K562 (cell line): ENCODE data around the gene PDE8B. TPM values are rescaled to one million over a fixed set of nuclear protein-coding genes. Genes with fewer than 3 reads are reported as not detected.

ENCODE experiments used
- ATAC-seq: fragments of 200-7000 bp; cut with Tn5 transposase; 3 replicates; pipeline ENCODE4 v1.9.1; 2020; ENCODE audit warnings: moderate library complexity
- BruUV-seq: library from RNA; stranded (reverse); fragments of 400-500 nt; replicated peaks from 2 replicates; lab custom pipeline; 2021; lab: Mats Ljungman, UMichigan
- CTCF ChIA-PET: fragments of 300-600 bp; formaldehyde crosslinking; extraction: SDS; loops from one replicate; lab custom pipeline; 2021; ENCODE audit warnings: low intra/inter-chr PET ratio; lab: Yijun Ruan, JAX
- POLR2A ChIA-PET: fragments of 300-600, 350-650 bp; sonication (Branson Sonifier 250); formaldehyde crosslinking; extraction: SDS; loops from one replicate; lab custom pipeline; 2021; ENCODE audit warnings: antibody characterized with exemption, inconsistent platforms; lab: Yijun Ruan, JAX
- DNase-seq, 4 experiments: peaks; one replicate each; pipeline versions ENCODE4 v3.0.0 to v3.0.0-alpha.2; 2011 to 2018; ENCODE audit warnings: low spot score in 3 of 4, mixed read lengths in 3 of 4; ENCODE audit errors: extremely low read depth in 1 of 4
- FAIRE-seq: peaks from 2 replicates; lab custom pipeline; 2011; peaks lifted over from hg19 to GRCh38; lab: Jason Lieb, UNC
- H2AFZ ChIP-seq: 2 replicates; pipeline ENCODE4 v1.6.0; 2011; ENCODE audit warnings: low read depth, low read length, control low read depth, inconsistent platforms
- H3K27ac ChIP-seq: fragments of 200-600 bp; 3 replicates; pipeline ENCODE4 v1.8.0; 2011; ENCODE audit warnings: low read depth, mild to moderate bottlenecking, control low read depth, inconsistent platforms, low read length, moderate library complexity, mixed read lengths; ENCODE audit errors: extremely low read depth
- H3K27me3 ChIP-seq, 2 experiments: fragments of 300-600 bp in 1 of 2; 2 replicates in 1 of 2; 3 replicates in 1 of 2; pipeline versions ENCODE4 v1.6.0 to v1.8.0; 2011; ENCODE audit warnings: inconsistent platforms in 2 of 2, low read length in 2 of 2, mild to moderate bottlenecking in 1 of 2, mixed read lengths in 1 of 2, moderate library complexity in 1 of 2; ENCODE audit not compliant: control insufficient read depth in 2 of 2, insufficient read depth in 2 of 2
- H3K36me3 ChIP-seq: fragments of 300-600 bp; 3 replicates; pipeline ENCODE4 v1.8.0; 2011; ENCODE audit warnings: mild to moderate bottlenecking, low read length, inconsistent platforms; ENCODE audit not compliant: control insufficient read depth, insufficient read depth
- H3K4me1 ChIP-seq, 2 experiments: fragments of 200-600 bp in 1 of 2; replicated peaks in 1 of 2; 2 replicates in 1 of 2; 3 replicates in 1 of 2; pipeline versions ENCODE4 v1.5.1 to v1.8.0; 2011; ENCODE audit warnings: inconsistent platforms in 2 of 2, low read length in 2 of 2, mild to moderate bottlenecking in 1 of 2, mixed read lengths in 1 of 2, moderate library complexity in 1 of 2; ENCODE audit not compliant: control insufficient read depth in 2 of 2, insufficient read depth in 2 of 2
- H3K4me2 ChIP-seq: 2 replicates; pipeline ENCODE4 v1.6.1; 2011; ENCODE audit warnings: low read length, control low read depth, inconsistent platforms, mixed read lengths; ENCODE audit not compliant: insufficient read depth
- H3K4me3 ChIP-seq: fragments of 200-600 bp; sonication (generic), shearing (Covaris generic); 2 replicates; pipeline ENCODE4 v1.5.1; 2016; ENCODE audit warnings: control low read depth, inconsistent platforms
- H3K79me2 ChIP-seq: fragments of 200-600 bp; 3 replicates; pipeline ENCODE4 v1.8.0; 2011; ENCODE audit warnings: low read length, inconsistent platforms; ENCODE audit not compliant: control insufficient read depth, insufficient read depth
- H3K9ac ChIP-seq, 2 experiments: 2 replicates each; pipeline versions ENCODE4 v1.6.0 to v1.6.1; 2011; ENCODE audit warnings: low read depth in 2 of 2, low read length in 2 of 2, control low read depth in 1 of 2, inconsistent platforms in 1 of 2, mild to moderate bottlenecking in 1 of 2, mixed read lengths in 1 of 2; ENCODE audit not compliant: insufficient read depth in 1 of 2
- H3K9me1 ChIP-seq: one replicate; pipeline ENCODE4 v1.6.0; 2011; ENCODE audit warnings: inconsistent platforms, mild to moderate bottlenecking, low read length, moderate library complexity; ENCODE audit not compliant: control insufficient read depth, insufficient read depth
- H3K9me3 ChIP-seq: replicated peaks from 2 replicates; pipeline ENCODE4 v1.5.1; 2011; ENCODE audit warnings: low read depth, low read length, inconsistent platforms; ENCODE audit not compliant: control insufficient read depth, insufficient read depth
- H4K20me1 ChIP-seq: replicated peaks from 2 replicates; pipeline ENCODE4 v1.6.1; 2011; ENCODE audit warnings: low read length, inconsistent platforms, mixed read lengths; ENCODE audit not compliant: control insufficient read depth, insufficient read depth
- CCNT2 ChIP-seq: IDR thresholded peaks from 2 replicates; pipeline ENCODE4 v1.6.1; 2011; ENCODE audit warnings: borderline replicate concordance, low read depth, mild to moderate bottlenecking, moderate library complexity, mixed read lengths, low read length; ENCODE audit not compliant: insufficient read length; ENCODE audit errors: extremely low read depth
- CREBBP ChIP-seq: IDR thresholded peaks from one replicate; pipeline ENCODE4 v1.6.1; 2012; ENCODE audit warnings: low read depth, mild to moderate bottlenecking, control low read depth, inconsistent platforms, low read length
- ELF4 ChIP-seq: fragments of 450-650 bp; formaldehyde crosslinking; IDR thresholded peaks from 2 replicates; pipeline ENCODE4 v1.4.0; 2022; ENCODE audit warnings: missing genetic modification characterization
- KDM1A ChIP-seq, 2 experiments: fragments of 450-650 bp; IDR thresholded peaks; 2 replicates each; pipeline ENCODE4 v1.6.1; 2016; ENCODE audit warnings: mild to moderate bottlenecking in 2 of 2
- MTA2 ChIP-seq: fragments of 450-650 bp; IDR thresholded peaks from 2 replicates; pipeline ENCODE4 v1.6.1; 2016; ENCODE audit warnings: low read depth
- NR1H2 ChIP-seq: sonication (generic); formaldehyde crosslinking; IDR thresholded peaks from 2 replicates; pipeline ENCODE4 v1.4.0; 2020; ENCODE audit warnings: mild to moderate bottlenecking, missing genetic modification reagents
- POLR2A ChIP-seq: fragments of 450-650 bp; conservative IDR thresholded peaks from 2 replicates; pipeline ENCODE4 v1.6.1; 2016
- SIN3B ChIP-seq: fragments of 450-650 bp; IDR thresholded peaks from 2 replicates; pipeline ENCODE4 v1.6.1; 2017; ENCODE audit warnings: low read depth, mild to moderate bottlenecking, moderate library complexity
- SRSF9 ChIP-seq: fragments of 200-400 bp; formaldehyde crosslinking; IDR thresholded peaks from 2 replicates; pipeline ENCODE4 v1.6.1; 2017; ENCODE audit warnings: low read depth, low read length, borderline replicate concordance
- ZC3H11A ChIP-seq: IDR thresholded peaks from 2 replicates; pipeline ENCODE4 v1.6.1; 2012; ENCODE audit warnings: low read depth, low read length, improper control_type of control experiment
- ZNF133 ChIP-seq: fragments of 250-450 bp; sonication (Bioruptor Pico); IDR thresholded peaks from 2 replicates; pipeline ENCODE4 v1.4.0; 2020; ENCODE audit warnings: mild to moderate bottlenecking
- ZSCAN29 ChIP-seq: fragments of 450-650 bp; IDR thresholded peaks from 2 replicates; pipeline ENCODE4 v1.6.1; 2017
- WGBS: fragments of 100-300 bp; shearing (Covaris generic); methylation state at CpG from one replicate; pipeline ENCODE4 v1.1.6; 2016; ENCODE audit warnings: low coverage, mixed read lengths; ENCODE audit not compliant: insufficient coverage; ENCODE audit errors: missing lambda C conversion rate; 5-methylcytosine and 5-hydroxymethylcytosine counted together
- in situ Hi-C: fragments of 300-500 bp; cut with MboI; formaldehyde crosslinking; loops from 4 replicates; pipeline ENCODE4 v1.15.0; 2018; ENCODE audit warnings: inconsistent platforms, mixed read lengths
- intact Hi-C: fragments of 100-400 bp; cut with micrococcal nuclease; formaldehyde crosslinking; loops from 2 replicates; pipeline ENCODE4 v1.14.2; 2022
- polyA plus RNA-seq, 8 experiments: library from polyadenylated mRNA; depleted of rRNA in 4 of 8; stranded (reverse) in 5 of 8; unstranded in 3 of 8; fragments of >200 nt; fragmentation: Nextera tagmentation in 2 of 8; fragmentation: Illumina TruSeq in 1 of 8; extraction: Ambion mirVana in 2 of 8; extraction: Trizol in 1 of 8; gene quantifications; 2 replicates each; pipeline versions ENCODE4 v1.2.1 to v1.2.3, GENCODE V29; 2011 to 2014; ENCODE audit warnings: inconsistent platforms in 1 of 8, missing spikeins in 1 of 8
- total RNA-seq, 7 experiments: library from RNA; depleted of rRNA in 6 of 7; stranded (reverse); fragments of >200 nt in 6 of 7; fragmentation: Illumina TruSeq in 2 of 7; extraction: Trizol in 2 of 7; gene quantifications; 2 replicates each; pipeline versions ENCODE4 v1.2.1 to v1.2.3, GENCODE V29; 2011 to 2021; ENCODE audit warnings: low replicate concordance in 1 of 7
- TF ChIP-seq, protein P1 (sequence below): sonication (generic); IDR thresholded peaks from 2 replicates; pipeline ENCODE4 v1.6.1; 2016
- TF ChIP-seq, protein P2 (sequence below), 2 experiments: fragments of 450-650 bp; IDR thresholded peaks; 2 replicates each; pipeline ENCODE4 v1.6.1; 2016

Gene PDE8B
- total and polyA plus RNA-seq, 9 of the 15 experiments (the other 6 are each of a cell fraction or from before 2014, with no cell fraction given): 0.15 to 0.28 TPM; not detected in 7

DNA sequence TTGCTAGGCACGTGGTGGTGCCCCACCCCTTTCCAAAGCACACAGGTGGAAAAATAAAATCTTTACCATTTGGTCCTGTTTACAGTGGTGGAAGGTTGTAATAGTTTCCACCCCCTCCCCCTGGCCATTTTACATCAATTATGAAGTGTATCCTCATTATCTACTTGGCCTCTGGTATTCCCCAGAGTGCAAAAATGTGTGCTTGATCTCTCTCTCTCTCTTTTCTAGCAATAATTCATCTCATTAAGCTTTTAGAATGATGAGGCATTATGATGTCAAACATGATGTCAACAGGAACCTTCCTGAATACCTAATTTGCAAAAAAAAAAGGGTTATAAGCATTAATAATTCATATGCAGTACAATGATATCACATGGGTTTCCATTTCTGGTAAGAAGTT, 3.1 kb downstream of the PDE8B start:
- ChIA-PET CTCF (no interaction called here), POLR2A (interaction anchor here (1.0 kb wide), 1 partner anchor 13 kb away, joined by 3 read pairs; no protein-coding TSS in a partner anchor)
- intact Hi-C loops: no loop called here
- DNase-seq (no peak), ATAC-seq (no peak), FAIRE-seq (no peak)
- H3K36me3 ChIP-seq: no peaks in the 10 kb centered on the region
- H3K4me3 ChIP-seq: no peak overlapping the region
- no peaks in the 10 kb centered on the region; a peak in 1 of 5 replicates for H3K4me1 ChIP-seq
- BruUV-seq: no TSS peak
- H3K9ac ChIP-seq: no peak overlapping the region
- no peaks in the 10 kb centered on the region for H3K79me2 ChIP-seq
- H3K4me2 ChIP-seq: no peak overlapping the region
- H3K9me1 ChIP-seq: no peaks in the 10 kb centered on the region
- H4K20me1 ChIP-seq: 0 out of 2 replicates have a peak, but pooled peaks cover 4% of the 10 kb centered on the region
- H3K9me3 ChIP-seq: no peaks in the 10 kb centered on the region
- in situ Hi-C loops: no loop called here
- H3K27me3 ChIP-seq: peaks cover 15 to 20% of the 10 kb centered on the region in 2 experiments
- TF ChIP-seq SRSF9: no peak
- TF ChIP-seq NR1H2 (CRISPR knock-in tag): no peak
- TF ChIP-seq POLR2A: no peak
- TF ChIP-seq ZC3H11A: no peak
- TF ChIP-seq ELF4 (CRISPR knock-in tag): no peak
- no peak for TF ChIP-seq KDM1A (IDR thresholded peaks at IDR 0.05)
- no peak overlapping the region for H2AFZ ChIP-seq
- WGBS: 0% methylated on average over 1 of the region's 1 CpG
- no peak overlapping the region for H3K27ac ChIP-seq

DNA sequence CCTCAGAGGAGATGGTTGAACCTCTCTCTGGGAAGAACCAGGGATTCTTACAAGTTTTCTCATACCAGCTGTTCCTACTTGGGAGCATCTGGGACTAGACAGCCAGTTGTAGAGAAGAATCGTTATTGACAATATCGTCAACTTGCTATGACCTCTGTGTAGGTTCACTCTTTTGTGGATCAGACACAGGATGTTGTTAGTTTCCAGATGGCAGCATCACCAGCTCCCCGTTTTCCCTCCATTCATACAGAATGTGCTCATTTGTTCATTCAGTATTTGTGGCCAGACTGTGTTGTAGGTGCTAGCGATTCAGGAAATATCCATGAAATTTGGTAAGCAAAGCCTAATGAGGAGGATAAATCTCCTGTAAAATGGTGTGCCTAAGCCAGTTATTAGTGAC, 3.7 kb downstream of the PDE8B start:
- CTCF ChIA-PET: no interaction called here
- Histone ChIP-seq H3K4me3 (no peak overlapping the region), H4K20me1 (0 out of 2 replicates have a peak, but pooled peaks cover 4% of the 10 kb centered on the region), H3K9me1 (no peaks in the 10 kb centered on the region), H3K27ac (no peak overlapping the region), H3K27me3 (peaks cover 15 to 18% of the 10 kb centered on the region in 2 experiments), H3K36me3 (no peaks in the 10 kb centered on the region), H3K79me2 (no peaks in the 10 kb centered on the region), H3K9ac (no peak overlapping the region), H3K4me1 (no peaks in the 10 kb centered on the region; a peak in 1 of 5 replicates), H2AFZ (no peak overlapping the region), H3K9me3 (no peaks in the 10 kb centered on the region), H3K4me2 (no peak overlapping the region)
- intact Hi-C loops: no loop called here
- no peak for DNase-seq
- no peak for FAIRE-seq
- ATAC-seq: no peak
- in situ Hi-C loops: no loop called here
- WGBS: 1% methylated on average over 4 of the region's 4 CpGs
- BruUV-seq: no TSS peak
- POLR2A ChIA-PET: no interaction called here
- TF ChIP-seq, protein P1, sequence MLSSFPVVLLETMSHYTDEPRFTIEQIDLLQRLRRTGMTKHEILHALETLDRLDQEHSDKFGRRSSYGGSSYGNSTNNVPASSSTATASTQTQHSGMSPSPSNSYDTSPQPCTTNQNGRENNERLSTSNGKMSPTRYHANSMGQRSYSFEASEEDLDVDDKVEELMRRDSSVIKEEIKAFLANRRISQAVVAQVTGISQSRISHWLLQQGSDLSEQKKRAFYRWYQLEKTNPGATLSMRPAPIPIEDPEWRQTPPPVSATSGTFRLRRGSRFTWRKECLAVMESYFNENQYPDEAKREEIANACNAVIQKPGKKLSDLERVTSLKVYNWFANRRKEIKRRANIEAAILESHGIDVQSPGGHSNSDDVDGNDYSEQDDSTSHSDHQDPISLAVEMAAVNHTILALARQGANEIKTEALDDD: no peak
- no peak for TF ChIP-seq ZSCAN29
- TF ChIP-seq, protein P2, sequence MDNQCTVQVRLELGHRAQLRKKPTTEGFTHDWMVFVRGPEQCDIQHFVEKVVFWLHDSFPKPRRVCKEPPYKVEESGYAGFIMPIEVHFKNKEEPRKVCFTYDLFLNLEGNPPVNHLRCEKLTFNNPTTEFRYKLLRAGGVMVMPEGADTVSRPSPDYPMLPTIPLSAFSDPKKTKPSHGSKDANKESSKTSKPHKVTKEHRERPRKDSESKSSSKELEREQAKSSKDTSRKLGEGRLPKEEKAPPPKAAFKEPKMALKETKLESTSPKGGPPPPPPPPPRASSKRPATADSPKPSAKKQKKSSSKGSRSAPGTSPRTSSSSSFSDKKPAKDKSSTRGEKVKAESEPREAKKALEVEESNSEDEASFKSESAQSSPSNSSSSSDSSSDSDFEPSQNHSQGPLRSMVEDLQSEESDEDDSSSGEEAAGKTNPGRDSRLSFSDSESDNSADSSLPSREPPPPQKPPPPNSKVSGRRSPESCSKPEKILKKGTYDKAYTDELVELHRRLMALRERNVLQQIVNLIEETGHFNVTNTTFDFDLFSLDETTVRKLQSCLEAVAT (IDR thresholded peaks at IDR 0.05): no peak
- TF ChIP-seq CCNT2: no peak
- TF ChIP-seq CREBBP: no peak
- no peak for TF ChIP-seq MTA2
- no peak for TF ChIP-seq SIN3B
- TF ChIP-seq ZNF133 (CRISPR knock-in tag): no peak
